ENCODE data around the gene CCDC8. TPM values are rescaled to one million over a fixed set of nuclear protein-coding genes. Genes with fewer than 3 reads are reported as not detected.
"Not testable (repeated sequence)": the region's sequence is repeated elsewhere in the genome, so short reads cannot be mapped to it uniquely, and the experiment has no call there.

The CCDC8 gene
- total RNA-seq, 2 experiments from 2014 or later, result not detected

DNA sequence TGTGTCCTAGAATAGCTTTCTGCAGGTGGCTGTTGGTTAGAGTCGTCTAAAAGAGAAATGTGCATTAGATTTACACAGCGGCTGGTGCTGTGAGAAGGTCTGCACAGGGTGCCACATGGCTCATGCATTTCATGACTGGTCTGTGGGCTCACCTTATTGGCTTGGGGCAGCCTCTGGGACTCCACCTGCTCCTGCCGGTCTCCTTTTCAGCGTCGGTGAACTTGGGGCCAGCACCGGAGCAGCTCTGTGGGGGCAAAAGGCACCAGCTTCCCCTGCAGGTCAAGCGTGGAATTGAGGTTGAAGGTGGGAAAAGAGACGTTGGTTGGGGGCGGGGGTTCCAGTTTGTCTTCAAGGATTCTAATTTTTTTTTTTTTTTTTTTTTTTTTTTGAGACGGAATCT is 18.5 kb upstream of the CCDC8 start:
- ChIA-PET POLR2A (no interaction called here), CTCF (interaction anchor here (0.7 to 1.2 kb wide), 2 partner anchors 37 to 107 kb away, joined by 4 to 6 read pairs; no protein-coding TSS in a partner anchor)

DNA sequence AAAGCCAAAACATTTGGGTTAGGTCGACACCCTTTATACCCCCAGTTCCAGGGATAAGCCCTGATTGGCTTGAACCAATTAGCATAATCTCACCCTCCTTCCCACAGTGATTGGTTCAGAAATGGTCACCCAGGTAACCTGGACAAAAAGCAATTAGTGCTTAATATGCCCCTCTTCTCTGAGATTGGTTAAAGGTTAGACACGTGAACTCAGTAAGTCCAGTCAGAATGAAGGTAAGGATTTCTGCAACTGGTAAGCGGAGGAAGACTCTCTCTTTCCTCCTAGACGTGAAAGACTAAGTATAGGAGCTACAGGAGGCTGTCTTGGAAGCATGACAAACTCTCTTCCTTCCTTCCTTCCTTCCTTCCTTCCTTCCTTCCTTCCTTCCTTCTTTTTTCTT is 16.6 kb upstream of the CCDC8 start:
- CTCF ChIA-PET, result no interaction called here
- POLR2A ChIA-PET, result no interaction called here

DNA sequence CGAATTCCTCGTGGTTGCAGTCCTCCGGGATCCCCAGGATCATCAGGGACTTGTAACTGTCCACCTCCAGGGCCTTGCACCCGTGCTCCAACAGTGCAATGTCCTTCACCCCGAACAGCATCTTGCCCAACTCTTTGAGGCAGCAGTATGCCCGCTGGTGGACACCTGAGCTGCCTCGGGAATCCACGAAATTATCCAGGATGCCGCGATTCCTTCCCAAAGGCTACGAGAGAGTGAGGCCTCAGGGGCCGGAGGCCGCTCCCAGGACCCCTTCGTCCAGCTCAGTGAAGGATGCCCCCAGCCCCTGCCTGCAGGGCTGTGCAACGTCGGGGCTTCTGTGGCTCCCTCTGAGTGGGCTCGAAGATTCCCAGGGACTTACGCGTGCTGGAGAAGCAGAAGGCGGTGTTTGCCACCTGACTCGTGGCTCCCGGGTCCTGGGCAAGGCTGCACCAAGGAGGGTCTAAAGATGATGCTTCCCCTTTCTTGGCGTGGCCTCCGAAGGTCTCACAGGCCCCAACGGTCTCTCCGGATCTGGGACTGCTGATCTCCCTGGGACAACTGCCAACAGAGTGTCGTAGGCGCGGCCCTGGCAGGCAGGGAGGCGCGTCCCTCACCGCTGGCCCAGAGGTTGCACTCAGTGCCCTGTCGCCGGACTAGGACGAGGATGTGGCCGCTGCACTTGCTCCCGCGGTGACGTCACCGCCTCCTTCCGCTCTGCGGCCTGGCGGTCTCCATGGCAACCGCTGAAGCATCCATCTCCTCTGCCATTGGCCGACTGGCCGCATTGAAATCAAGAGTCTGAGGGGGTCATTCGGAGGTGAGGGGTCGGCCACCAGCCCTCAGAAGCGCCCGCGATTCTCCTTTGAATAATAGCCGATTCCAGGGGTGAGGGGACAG is 15.1 kb upstream of the CCDC8 start, which contains the start of gene PNMA8C:
PNMA8C (minus strand) TSS at position 698 of the 897 bp plus-strand sequence; CDS start at position 121, 577 bp downstream.
- POLR2A ChIA-PET, result no interaction called here
- CTCF ChIA-PET, result interaction anchor here (0.6 kb wide), 1 partner anchor 508 kb away, joined by 3 read pairs; no protein-coding TSS in a partner anchor

DNA sequence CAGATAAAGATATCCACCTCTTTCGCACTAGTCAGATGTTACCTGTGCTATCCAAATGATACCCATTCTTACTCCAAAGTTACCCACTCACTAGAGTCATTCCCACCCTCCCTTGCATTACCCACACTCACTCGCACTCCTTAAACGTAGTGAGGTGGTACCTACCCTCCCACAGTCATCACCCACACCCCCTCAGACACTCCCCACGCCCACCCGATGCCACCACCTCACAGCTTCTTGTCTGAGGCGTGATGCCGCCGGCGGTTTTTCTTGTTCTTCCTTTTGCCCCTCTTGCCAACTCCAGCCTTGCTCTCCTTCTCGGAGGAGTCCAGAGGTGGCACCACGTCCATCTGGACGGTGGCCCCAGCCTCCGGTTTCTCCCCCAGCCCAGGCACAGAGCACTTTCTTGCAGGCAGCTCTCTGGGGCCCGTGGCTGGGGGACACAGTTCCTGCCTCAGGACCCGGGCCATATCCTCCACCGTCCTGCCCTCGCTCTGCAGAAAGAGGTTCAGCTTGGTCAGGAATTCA is 14.2 kb upstream of the CCDC8 start:
- CTCF ChIA-PET, result interaction anchor here (0.6 kb wide), 3 partner anchors 33 to 509 kb away, joined by 3 to 4 read pairs (median 4); no protein-coding TSS in a partner anchor
- POLR2A ChIA-PET, result interaction anchor here (0.6 kb wide), 1 partner anchor 1048 kb away, joined by 5 read pairs; no protein-coding TSS in a partner anchor

DNA sequence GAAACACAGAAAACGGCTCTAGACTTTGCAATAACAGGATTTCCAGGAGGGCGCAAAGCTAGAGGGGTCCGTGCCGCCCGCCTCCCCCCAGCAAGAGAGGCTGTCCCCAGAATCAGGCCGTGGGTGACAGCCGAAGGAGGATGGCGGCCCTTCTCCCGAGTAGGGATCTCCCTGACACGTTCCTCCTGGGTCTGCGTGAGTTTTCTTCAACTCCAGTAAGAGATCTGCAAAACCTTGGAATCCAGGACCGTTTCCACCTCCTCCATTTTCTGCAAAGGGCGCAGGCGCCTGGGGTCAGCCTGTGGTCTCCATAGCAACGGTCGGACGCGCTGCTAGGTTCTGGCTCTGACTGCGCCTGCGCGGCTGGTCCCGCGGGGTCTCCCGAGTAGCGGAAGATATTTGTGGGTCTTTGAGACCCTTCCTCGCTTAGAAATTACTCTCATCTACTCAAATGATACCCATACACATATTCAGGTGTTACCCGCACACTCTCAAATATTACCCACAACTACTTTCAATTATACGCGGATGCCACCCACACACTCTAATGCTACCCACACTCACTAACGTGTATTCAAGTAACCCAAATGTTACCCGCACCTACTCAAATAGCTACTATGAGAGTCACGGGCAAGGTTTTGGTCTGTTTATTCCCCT is 13.3 kb upstream of the CCDC8 start:
- POLR2A ChIA-PET, result no interaction called here
- CTCF ChIA-PET, result interaction anchor here (0.6 kb wide), 2 partner anchors 32 to 37 kb away, joined by 4 read pairs; no protein-coding TSS in a partner anchor

DNA sequence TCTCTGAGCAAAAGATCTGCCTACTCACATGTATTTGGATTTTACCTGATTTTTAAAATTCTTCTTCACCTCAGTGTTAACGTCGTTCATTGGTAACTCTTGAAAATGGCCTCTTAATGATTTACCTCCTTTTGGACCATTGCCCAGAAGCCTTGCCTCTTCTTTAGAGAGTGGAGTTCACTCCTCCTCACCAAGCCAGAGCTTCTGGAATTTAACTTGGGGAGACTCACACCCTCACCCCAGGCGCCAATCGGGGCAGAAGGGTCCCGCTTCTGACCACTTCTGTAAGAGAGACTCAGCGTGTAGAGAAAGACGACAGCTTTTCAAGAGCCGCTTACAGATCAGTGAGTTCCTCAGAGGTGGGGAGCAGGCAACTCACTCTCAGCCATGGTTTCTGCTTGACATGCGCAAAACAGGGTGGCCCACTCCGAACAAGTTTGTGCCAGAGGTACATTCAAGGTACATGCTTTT is 12.7 kb upstream of the CCDC8 start:
- CTCF ChIA-PET, result no interaction called here
- POLR2A ChIA-PET, result interaction anchor here (0.6 kb wide), 1 partner anchor 37 kb away, joined by 5 read pairs; no protein-coding TSS in a partner anchor

DNA sequence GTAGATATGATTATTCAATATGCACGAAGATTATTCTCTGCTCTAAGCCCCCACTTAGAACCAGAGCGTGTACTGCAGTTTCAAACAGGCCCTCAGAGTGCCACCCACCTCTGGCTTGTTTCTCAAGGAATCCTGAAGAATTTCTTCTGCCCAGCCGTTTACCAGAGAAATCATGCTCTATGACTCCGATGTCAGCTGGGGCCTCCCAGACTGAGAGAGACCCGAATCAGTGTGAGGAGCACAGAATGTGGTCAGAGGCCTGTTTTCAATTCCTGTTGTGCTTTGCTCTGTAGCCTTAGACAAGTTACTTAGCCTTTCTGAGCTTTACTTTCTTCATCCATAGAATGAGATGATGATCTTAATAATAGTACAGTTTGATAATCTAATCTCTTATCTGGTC is 9.8 kb upstream of the CCDC8 start:
- ChIA-PET CTCF (interaction anchor here (0.7 to 1.0 kb wide), 2 partner anchors 25 to 64 kb away, joined by 3 to 4 read pairs; no protein-coding TSS in a partner anchor), POLR2A (no interaction called here)

DNA sequence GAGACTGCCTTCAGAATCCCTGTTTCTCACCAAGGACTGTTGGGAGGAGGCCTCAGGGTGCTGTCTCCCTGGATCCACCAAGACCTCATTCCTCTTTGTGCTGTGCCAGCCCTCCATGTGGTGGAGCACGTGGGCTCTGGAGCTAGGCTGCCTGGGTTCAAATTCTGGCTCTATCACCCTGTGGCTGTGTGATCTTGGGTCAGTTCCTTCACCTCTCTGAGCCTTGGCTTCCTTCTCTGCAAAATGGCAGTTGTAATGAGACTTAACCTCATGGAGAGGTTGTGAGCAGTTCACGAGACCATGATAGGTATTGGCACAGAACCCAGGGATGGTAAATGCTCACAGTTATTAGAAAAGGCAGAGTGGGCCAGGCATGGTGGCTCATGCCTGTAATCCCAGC is 9.0 kb upstream of the CCDC8 start:
- POLR2A ChIA-PET, result no interaction called here
- CTCF ChIA-PET, result no interaction called here

DNA sequence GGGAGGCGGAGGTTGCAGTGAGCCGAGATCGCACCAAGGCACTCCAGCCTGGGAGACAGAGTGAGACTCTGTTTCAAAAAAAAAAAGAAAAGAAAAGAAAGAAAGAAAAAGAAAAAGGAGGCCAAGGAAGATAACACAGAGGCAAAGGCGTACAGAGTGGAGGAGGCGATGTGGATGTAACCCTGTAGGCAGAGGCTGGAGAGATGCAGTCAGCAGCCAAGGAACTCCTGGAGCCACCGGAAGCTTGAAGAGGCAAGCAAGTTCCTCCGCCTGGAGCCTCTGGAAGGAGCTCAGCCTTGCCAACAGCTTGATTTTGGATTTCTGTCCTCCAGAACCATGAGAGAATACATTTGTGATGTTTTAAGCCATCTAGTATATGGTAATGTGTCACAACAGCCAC is 6.7 kb upstream of the CCDC8 start:
- CTCF ChIA-PET, result interaction anchor here (0.6 kb wide), 1 partner anchor 122 kb away, joined by 3 read pairs; no protein-coding TSS in a partner anchor
- POLR2A ChIA-PET, result no interaction called here

DNA sequence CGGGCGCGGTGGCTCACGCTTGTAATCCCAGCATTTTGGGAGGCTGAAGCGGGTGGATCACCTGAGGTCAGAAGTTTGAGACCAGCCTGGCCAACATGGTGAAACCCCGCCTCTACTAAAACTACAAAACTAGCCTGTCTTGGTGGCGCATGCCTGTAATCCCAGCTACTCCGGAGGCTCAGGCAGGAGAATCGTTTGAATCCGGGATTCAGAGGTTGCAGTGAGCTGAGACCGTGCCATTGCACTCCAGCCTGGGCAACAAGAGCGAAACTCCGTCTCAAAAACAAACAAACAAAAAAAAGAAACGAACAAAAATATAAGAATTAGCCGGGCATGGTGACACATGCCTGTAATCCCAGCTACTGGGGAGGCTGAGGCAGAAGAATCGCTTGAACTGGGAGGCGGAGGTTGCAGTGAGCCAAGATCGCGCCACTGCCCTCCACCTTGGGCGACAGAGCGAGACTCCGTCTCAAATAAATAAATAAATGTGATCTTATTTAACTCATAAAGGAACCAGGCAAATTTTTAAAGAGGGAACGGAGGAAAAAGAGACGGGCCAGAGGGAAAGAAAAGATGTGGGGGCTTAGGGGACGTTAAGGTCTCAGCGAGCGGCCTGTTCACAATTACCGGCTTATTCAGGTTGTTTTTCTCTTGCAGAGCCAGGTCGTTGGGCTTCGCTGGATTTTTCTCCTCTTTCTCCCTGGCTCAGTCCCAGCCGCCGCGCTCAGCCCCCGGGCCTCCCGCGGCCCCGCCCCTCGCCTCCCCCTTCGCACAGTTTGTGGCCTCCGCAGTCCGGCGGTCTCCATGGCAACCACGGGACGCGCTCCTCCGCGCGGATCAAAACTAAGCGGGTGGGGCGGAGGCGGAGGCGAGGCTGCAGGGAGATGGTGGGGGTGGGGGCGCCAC is 2.7 kb upstream of the CCDC8 start:
- POLR2A ChIA-PET, result not testable (repeated sequence)
- CTCF ChIA-PET, result interaction anchor here (0.5 to 1.3 kb wide), 2 partner anchors 19 to 405 kb away, joined by 3 read pairs; no protein-coding TSS in a partner anchor

DNA sequence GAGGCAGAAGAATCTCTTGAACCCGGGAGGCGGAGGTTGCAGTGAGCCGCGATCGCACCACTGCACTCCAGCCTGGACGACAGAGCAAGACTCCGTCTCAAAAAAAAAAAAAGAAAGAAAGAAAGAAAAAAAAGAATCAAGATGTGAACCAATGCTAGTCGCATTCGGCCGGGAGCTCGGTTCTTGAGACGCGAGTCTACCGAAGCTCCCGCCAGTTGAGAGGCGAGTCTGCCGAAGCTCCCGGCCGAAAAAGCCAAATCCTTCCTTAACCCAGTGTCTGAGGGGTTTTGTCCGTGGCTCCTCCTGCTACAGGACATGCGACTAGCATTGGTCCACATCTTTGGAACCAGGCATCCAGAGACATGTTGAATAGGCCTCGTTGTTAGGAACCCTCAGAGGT is 1.5 kb upstream of the CCDC8 start:
- POLR2A ChIA-PET, result not testable (repeated sequence)
- CTCF ChIA-PET, result interaction anchor here (0.6 kb wide), 1 partner anchor 40 kb away, joined by 3 read pairs; no protein-coding TSS in a partner anchor

DNA sequence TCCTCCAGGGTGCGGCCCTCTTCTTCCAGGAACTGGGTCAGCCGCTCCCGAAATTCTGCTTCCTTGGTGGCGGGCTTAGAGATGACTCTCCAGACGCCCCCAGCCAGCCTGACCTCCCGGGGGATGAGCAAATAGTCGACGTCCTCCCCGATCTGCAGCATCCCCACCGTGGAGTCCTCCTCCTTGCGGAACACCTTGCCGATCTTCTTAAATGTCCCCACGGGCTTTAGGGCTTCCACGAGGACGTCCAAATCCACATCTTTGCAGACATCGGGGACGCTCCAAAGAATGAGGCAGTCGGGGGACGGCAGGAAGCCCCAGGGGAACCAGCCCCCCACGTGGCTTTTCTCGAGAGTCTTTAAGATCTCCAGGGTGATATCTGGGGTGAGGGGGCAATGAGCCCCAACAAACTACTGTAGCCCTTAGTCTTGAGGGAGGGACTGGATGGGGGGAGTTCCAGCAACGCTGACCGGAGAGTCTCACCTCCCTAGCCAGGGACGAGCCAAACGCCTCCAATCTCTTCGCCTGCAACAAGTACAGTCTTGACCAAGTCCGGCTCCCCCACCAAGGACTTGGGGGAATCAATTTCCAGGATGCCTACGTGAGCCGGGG is 608 bp downstream of the CCDC8 start:
- ChIA-PET CTCF (no interaction called here), POLR2A (no interaction called here)

DNA sequence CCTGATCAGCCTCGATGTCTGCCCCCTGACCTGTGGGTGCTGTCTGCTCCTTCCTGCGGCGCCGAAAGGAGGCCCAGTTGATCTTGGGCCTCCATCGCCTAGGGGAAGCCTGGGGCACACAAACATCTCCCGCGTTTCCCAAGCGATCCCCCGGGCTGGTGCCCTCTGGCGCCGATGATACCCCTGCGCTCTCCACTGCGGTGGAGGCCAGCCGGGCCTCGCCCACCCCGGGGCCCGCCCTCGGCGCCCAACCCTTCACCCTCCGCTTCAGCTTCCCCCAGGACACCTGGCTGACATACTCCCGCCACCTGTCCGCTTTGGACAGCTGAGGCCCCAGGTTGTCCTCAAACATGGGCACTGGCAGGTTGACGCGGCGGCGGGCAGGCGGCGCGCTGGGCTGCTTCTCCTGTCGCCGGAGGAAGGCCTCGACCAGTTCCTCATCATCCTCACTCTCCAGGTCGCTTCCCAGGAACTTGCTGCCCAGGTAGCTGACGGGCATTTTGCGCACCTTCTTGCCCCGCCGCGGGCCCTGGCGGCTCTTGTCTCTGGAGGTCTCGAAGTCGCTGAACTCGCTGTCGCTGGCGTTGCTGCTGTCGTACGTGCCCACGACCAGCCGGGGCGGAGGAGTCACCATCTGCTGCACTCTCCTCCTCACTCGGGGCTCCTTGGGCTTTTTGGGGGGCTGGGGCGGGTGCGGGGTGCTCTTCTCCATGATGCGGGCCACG is 1.3 kb downstream of the CCDC8 start:
- ChIA-PET POLR2A (no interaction called here), CTCF (interaction anchor here (0.6 to 1.4 kb wide), 2 partner anchors 62 to 638 kb away, joined by 3 to 4 read pairs; no protein-coding TSS in a partner anchor)

DNA sequence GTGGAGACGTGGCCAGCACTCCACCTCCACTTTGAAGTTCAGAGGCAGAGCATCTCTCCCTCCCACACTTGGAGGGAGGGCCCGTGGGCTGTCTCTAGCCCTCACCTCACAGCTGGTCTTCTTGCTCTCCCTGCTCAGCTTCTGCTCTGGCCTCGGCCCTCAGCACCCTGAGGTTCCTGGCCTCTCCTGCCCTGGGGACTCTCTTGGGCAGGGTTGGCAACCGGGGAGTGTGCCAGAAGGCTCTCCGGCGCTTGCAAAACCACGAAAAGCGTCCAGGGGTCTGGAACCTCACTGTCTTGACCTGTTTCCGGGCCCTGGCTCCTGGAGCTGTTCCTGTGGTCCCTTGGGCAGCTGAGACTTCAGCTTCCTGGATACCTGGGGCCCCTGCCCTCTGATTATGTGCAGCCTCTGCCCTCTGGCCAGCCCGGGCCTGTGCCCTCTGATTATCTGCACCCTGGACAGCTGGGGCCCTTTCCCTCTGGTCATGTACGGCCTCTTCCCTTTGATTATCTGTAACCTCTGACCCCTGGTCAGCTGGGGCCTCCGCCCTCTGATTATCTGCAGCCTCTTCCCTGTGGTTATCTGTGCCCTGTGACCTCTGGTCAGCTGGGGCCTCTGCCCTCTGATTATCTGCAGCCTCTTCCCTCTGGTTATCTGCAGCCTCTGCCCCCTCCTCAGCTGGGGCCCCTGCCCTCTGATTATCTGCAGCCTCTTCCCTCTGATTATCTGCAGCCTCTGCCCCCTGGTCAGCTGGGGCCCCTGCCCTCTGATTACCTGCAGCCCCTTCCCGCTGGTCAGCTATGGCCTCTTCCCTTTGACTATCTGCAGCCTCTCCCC is 2.1 kb downstream of the CCDC8 start:
- ChIA-PET CTCF (interaction anchor here (0.6 to 1.5 kb wide), 4 partner anchors 14 to 637 kb away, joined by 3 to 4 read pairs (median 4); no protein-coding TSS in a partner anchor), POLR2A (no interaction called here)

DNA sequence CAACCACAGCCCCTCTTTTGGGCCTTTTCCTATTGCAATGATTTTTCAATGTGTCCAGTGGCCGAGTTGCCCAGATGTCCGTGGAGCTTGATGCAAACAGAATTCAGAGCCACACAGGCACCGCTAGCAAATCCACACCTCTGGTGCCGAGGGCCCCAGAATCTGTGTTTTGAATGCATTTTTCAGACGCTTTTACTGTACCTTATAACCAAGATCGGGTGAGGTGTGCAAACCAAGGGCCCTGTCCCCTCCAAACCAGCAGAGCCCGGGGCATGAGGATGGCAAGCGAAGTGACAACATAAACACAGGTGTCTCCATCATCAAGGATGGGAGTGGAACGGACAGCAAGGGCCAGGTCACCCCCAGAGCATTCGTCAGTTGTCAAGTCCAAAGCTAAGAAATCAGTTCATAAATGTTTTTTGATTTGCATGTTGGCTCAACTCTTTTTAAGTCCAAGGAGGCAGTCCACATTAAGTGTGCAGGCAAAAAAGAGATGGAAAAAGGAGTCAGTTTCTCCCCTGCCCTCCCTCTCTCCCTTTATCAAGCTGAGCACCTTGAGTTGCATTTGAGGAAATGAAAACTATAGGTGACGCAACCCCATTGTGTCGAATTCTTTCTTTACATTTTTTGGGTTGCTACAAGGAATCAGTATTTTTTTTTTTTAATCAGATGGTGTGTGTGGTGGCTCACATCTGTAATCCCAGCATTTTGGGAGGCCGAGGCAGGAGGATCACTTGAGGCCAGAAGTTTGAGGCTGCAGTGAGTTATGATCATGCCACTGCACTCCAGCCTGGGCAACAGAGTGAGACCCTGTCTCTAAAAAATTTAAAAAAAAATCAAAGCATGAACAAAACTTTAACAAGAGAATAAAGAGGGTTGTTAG is 2.9 kb downstream of the CCDC8 start:
- ChIA-PET CTCF (interaction anchor here (0.6 to 1.5 kb wide), 3 partner anchors 13 to 63 kb away, joined by 3 to 4 read pairs (median 3); no protein-coding TSS in a partner anchor), POLR2A (no interaction called here)

DNA sequence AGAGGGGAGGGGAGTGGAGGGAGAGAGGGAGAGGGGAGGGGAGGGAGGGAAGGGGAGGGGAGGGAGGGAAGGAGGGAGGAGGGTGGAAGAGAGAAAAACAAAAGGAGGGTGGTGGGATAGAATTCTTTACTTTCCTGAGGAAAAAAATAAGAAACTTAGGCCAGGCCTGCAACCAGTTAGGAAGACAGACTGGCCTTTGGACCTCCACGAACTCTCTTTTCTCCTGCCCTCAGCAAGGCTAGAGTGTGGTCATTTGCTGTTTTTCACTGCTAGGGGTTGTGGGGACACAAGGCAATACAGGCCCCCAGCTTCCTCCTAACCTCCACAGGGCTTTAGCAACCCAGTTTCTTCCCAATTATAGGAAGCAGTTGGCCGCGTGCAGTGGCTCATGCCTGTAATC is 4.2 kb downstream of the CCDC8 start:
- ChIA-PET CTCF (no interaction called here), POLR2A (no interaction called here)
